Measurements from ENCODE around the gene ALG1L2. TPM values are rescaled to one million over a fixed set of nuclear protein-coding genes. Genes with fewer than 3 reads are reported as not detected.
"Not testable (repeated sequence)": the region's sequence is repeated elsewhere in the genome, so short reads cannot be mapped to it uniquely, and the experiment has no call there.

ALG1L2 gene
- total and polyA plus RNA-seq, 2 of the 4 experiments (the other 2 are of a cell fraction), result not detected

GRCh38 chr3:130085881-130086280 is 4.2 kb downstream of the ALG1L2 start:
- no peaks in the 10 kb centered on the region for H3K79me1 ChIP-seq (ENCODE audit: low read depth in 1 of 2, low read length in 2 of 2)
- ChIA-PET POLR2A (ENCODE audit: unreplicated experiment) (no interaction called here), CTCF (no interaction called here)
- no peak overlapping the region for H2AK9ac ChIP-seq (replicated peaks; ENCODE audit: low read depth, low read length, poor library complexity)
- no peak overlapping the region for H2AFZ ChIP-seq (replicated peaks; ENCODE audit: low read length, poor library complexity)
- no peak overlapping the region for H4K8ac ChIP-seq (ENCODE audit: low read depth in 2 of 2, low read length in 2 of 2)
- H2AK5ac ChIP-seq (ENCODE audit: low read depth, low read length), result no peak overlapping the region
- H3K56ac ChIP-seq (ENCODE audit: extremely low read depth, insufficient read depth, low read length), result no peak overlapping the region
- H3K36me3 ChIP-seq (ENCODE audit: control insufficient read depth, insufficient read depth, low read length), result no peaks in the 10 kb centered on the region
- H3K23ac ChIP-seq (ENCODE audit: low read depth, low read length), result no peak overlapping the region
- dilution Hi-C loops (cut with HindIII; ENCODE audit: low sequenced_read_pairs, unreplicated experiment), result no loop called here
- no peak overlapping the region for H3K4me2 ChIP-seq (ENCODE audit: low read depth, low read length)
- H4K91ac ChIP-seq (ENCODE audit: insufficient read depth, low read depth, low read length), result no peak overlapping the region
- no peak for ATAC-seq (ENCODE audit: low read depth)
- no peak overlapping the region for H2BK20ac ChIP-seq (ENCODE audit: low read depth, low read length)
- no peaks in the 10 kb centered on the region for H3K9me3 ChIP-seq (ENCODE audit: control insufficient read depth, insufficient read depth, low read length)
- TF ChIP-seq MAFK (IDR thresholded peaks at IDR 0.05; ENCODE audit: low read depth, low read length), result no peak
- no peak for TF ChIP-seq BHLHE40 (IDR thresholded peaks at IDR 0.05; ENCODE audit: low read depth, low read length)
- TF ChIP-seq RAD21 (IDR thresholded peaks at IDR 0.05; ENCODE audit: low read length), result no peak
- TF ChIP-seq CEBPB (IDR thresholded peaks at IDR 0.05; ENCODE audit: low read depth, low read length), result no peak
- TF ChIP-seq SMC3 (IDR thresholded peaks at IDR 0.05; ENCODE audit: low read depth, low read length), result no peak
- no peak for TF ChIP-seq CHD1 (IDR thresholded peaks at IDR 0.05; ENCODE audit: low read depth, low read length)
- no TSS peak for BruUV-seq (replicated peaks)
- intact Hi-C loops (cut with micrococcal nuclease), result no loop called here
- no peak overlapping the region for H3K4me3 ChIP-seq (ENCODE audit: insufficient read depth, low read depth, low read length)
- no peak overlapping the region for H3K9ac ChIP-seq (ENCODE audit: low read depth, low read length)
- H2BK5ac ChIP-seq (ENCODE audit: low read depth, low read length, poor library complexity, severe bottlenecking), result no peak overlapping the region
- no peak overlapping the region for H3K14ac ChIP-seq (replicated peaks; ENCODE audit: low read depth, low read length)
- no peak overlapping the region for H3K27ac ChIP-seq (ENCODE audit: insufficient read depth, low read length)
- no peak overlapping the region for H2BK15ac ChIP-seq (ENCODE audit: low read depth, low read length)
- H3K4ac ChIP-seq (ENCODE audit: low read depth, low read length), result no peak overlapping the region
- in situ Hi-C loops (cut with MboI; ENCODE audit: low sequenced_read_pairs), result loop anchor here (25.0 kb wide), 1 partner anchor 449 kb away; no protein-coding TSS in a partner anchor
- no peak overlapping the region for H3K18ac ChIP-seq (ENCODE audit: low read depth, low read length)
- H4K20me1 ChIP-seq (ENCODE audit: insufficient read depth, low read length), result no peaks in the 10 kb centered on the region
- H3K4me1 ChIP-seq (ENCODE audit: control insufficient read depth, insufficient read depth, low read length), result no peaks in the 10 kb centered on the region
- WGBS, 2 experiments (ENCODE audit: extremely low coverage in 2 of 2, insufficient read length in 1 of 2), result 70% methylated on average over 2 of the region's 6 CpGs; no CpG with 5 or more reads in 1 of the 2 experiments
- peaks cover 2% of the 10 kb centered on the region; the same call in 1 of the 2 replicates for H3K27me3 ChIP-seq (ENCODE audit: control insufficient read depth, insufficient read depth, low read length)
- no peak overlapping the region for H4K5ac ChIP-seq (ENCODE audit: low read depth, low read length)
- H2BK120ac ChIP-seq (ENCODE audit: low read depth, low read length), result no peak overlapping the region
- DNase-seq, result no peak
- no peaks in the 10 kb centered on the region for H3K9me1 ChIP-seq (ENCODE audit: insufficient read depth, low read length)

GRCh38 chr3:130086628-130087027 is 5.0 kb downstream of the ALG1L2 start:
- H4K5ac ChIP-seq (ENCODE audit: low read depth, low read length); H3K18ac ChIP-seq (ENCODE audit: low read depth, low read length); H2AK9ac ChIP-seq (replicated peaks; ENCODE audit: low read depth, low read length, poor library complexity); H3K9me3 ChIP-seq (ENCODE audit: control insufficient read depth, insufficient read depth, low read length); H2AFZ ChIP-seq (replicated peaks; ENCODE audit: low read length, poor library complexity); H4K8ac ChIP-seq (ENCODE audit: low read depth in 2 of 2, low read length in 2 of 2); H3K9ac ChIP-seq (ENCODE audit: low read depth, low read length); H3K23ac ChIP-seq (ENCODE audit: low read depth, low read length); H3K4me3 ChIP-seq (ENCODE audit: insufficient read depth, low read depth, low read length); H3K36me3 ChIP-seq (ENCODE audit: control insufficient read depth, insufficient read depth, low read length); H2AK5ac ChIP-seq (ENCODE audit: low read depth, low read length); H2BK120ac ChIP-seq (ENCODE audit: low read depth, low read length); H3K4me2 ChIP-seq (ENCODE audit: low read depth, low read length); POLR2A ChIA-PET (ENCODE audit: unreplicated experiment); H3K27ac ChIP-seq (ENCODE audit: insufficient read depth, low read length); dilution Hi-C loops (cut with HindIII; ENCODE audit: low sequenced_read_pairs, unreplicated experiment); H2BK15ac ChIP-seq (ENCODE audit: low read depth, low read length); H4K91ac ChIP-seq (ENCODE audit: insufficient read depth, low read depth, low read length); H3K14ac ChIP-seq (replicated peaks; ENCODE audit: low read depth, low read length); H3K4ac ChIP-seq (ENCODE audit: low read depth, low read length); H3K79me1 ChIP-seq (ENCODE audit: low read depth in 1 of 2, low read length in 2 of 2); H2BK20ac ChIP-seq (ENCODE audit: low read depth, low read length); H3K9me1 ChIP-seq (ENCODE audit: insufficient read depth, low read length); ATAC-seq (ENCODE audit: low read depth); intact Hi-C loops (cut with micrococcal nuclease); H3K4me1 ChIP-seq (ENCODE audit: control insufficient read depth, insufficient read depth, low read length); H3K56ac ChIP-seq (ENCODE audit: extremely low read depth, insufficient read depth, low read length); DNase-seq; BruUV-seq (replicated peaks); H2BK5ac ChIP-seq (ENCODE audit: low read depth, low read length, poor library complexity, severe bottlenecking); CTCF ChIA-PET; H4K20me1 ChIP-seq (ENCODE audit: insufficient read depth, low read length); H3K27me3 ChIP-seq (ENCODE audit: control insufficient read depth, insufficient read depth, low read length): not testable (repeated sequence)
- WGBS, 2 experiments (ENCODE audit: extremely low coverage in 2 of 2, insufficient read length in 1 of 2), result no CpG with 5 or more reads among the region's 2 CpGs
- in situ Hi-C loops (cut with MboI; ENCODE audit: low sequenced_read_pairs), result loop anchor here (25.0 kb wide), 1 partner anchor 449 kb away; no protein-coding TSS in a partner anchor
